Psoas muscle (tissue), 8 donors: ENCODE results near the gene PLS1. TPM values are rescaled to one million over a fixed set of nuclear protein-coding genes. Genes with fewer than 3 reads are reported as not detected.

Experiments
- ATAC-seq, 4 donors: fragments of 200-7000 bp; cut with Tn5 transposase; one replicate each; pipeline ENCODE4 v1.9.1; 2020; ENCODE audit warnings: moderate library complexity in 3 of 4, mild to moderate bottlenecking in 2 of 4
- DNase-seq, 2 donors: peaks; one replicate each; pipeline ENCODE4 v3.0.0-alpha.2; 2020
- H3K27ac ChIP-seq: fragments of 200-600 bp; one replicate; pipeline ENCODE4 v1.8.0; 2022
- H3K27me3 ChIP-seq, 3 donors: fragments of 200-600 bp in 1 of 3; one replicate each; pipeline versions ENCODE4 v1.6.1 to v1.8.0; 2013 to 2022; ENCODE audit warnings: low read length in 2 of 3, mild to moderate bottlenecking in 2 of 3, moderate library complexity in 1 of 3; ENCODE audit not compliant: insufficient read depth in 3 of 3
- H3K36me3 ChIP-seq, 2 donors: fragments of 200-600 bp in 1 of 2; one replicate each; pipeline versions ENCODE4 v1.6.1 to v1.8.0; 2013 to 2022; ENCODE audit warnings: low read depth in 1 of 2, mild to moderate bottlenecking in 1 of 2, moderate library complexity in 1 of 2; ENCODE audit not compliant: insufficient read depth in 1 of 2
- H3K4me1 ChIP-seq: fragments of 200-600 bp; one replicate; pipeline ENCODE4 v1.8.0; 2022
- H3K4me3 ChIP-seq: fragments of 200-600 bp; one replicate; pipeline ENCODE4 v1.8.0; 2022; ENCODE audit warnings: mild to moderate bottlenecking
- H3K9me3 ChIP-seq: fragments of 200-600 bp; one replicate; pipeline ENCODE4 v1.8.0; 2022
- WGBS, 3 donors: extraction: QIAGEN DNeasy Blood & Tissue Kit; methylation state at CpG; one replicate each; pipeline versions ENCODE4 v1.1.6 to v1.1.7; 2013; 5-methylcytosine and 5-hydroxymethylcytosine counted together
- intact Hi-C, 2 donors: fragments of 100-400 bp; cut with DNase I; formaldehyde crosslinking; loops; one replicate each; pipeline versions ENCODE4 v1.11.0 to v1.14.2; 2022
- polyA plus RNA-seq, 3 donors: library from polyadenylated mRNA; stranded (reverse); fragments of 200-250 nt; gene quantifications; one replicate each; pipeline ENCODE4 v1.2.3, GENCODE V29; 2013
- total RNA-seq, 4 donors: library from RNA; stranded (reverse); fragmentation: NEBNext Ultra II Directional in 2 of 4; extraction: Animal tissue kit (Norgen Biotek cat#: 25700) in 2 of 4; gene quantifications; one replicate each; pipeline versions ENCODE4 v1.2.1 to v1.2.4, GENCODE V29; 2021 to 2023
- TF ChIP-seq, protein P1 (sequence below): fragments of 200-600 bp; IDR thresholded peaks from one replicate; pipeline ENCODE4 v1.8.0; 2022; ENCODE audit warnings: antibody characterized with exemption
- donor health status: healthy with polysubstance abuse.
- donor health status: DM: no; HTN: no; CAD: no; lungs with moderate emphysema.
- donor health status: Bipolar disorder and iron deficiency.
- donor health status: healthy.
- donor health status: DM: yes; HTN: yes; CAD: no.
- donor health status: DM: no; HTN: no; CAD: no.
- donor health status: DM: no; HTN: no; CAD: no.
- donor health status: DM: yes; HTN: yes; CAD: no.

The PLS1 gene
- total and polyA plus RNA-seq, 7 donors: 0.24 to 2.2 (median 0.58) TPM

DNA sequence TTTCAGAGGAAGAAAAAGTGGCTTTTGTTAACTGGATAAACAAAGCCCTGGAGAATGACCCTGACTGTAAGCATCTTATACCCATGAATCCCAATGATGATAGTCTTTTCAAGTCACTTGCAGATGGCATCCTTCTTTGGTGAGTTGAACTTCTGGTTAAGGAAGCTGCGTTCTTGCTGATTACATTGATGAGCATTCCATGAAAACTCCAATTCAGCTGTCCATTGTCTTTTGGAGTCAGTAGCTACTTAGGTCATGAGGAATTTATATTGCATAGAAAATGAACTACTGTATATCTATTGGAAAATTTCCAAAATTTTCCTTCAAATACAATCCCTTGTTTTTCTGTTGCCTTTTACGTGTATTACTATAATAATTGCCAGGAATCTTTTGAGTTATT is 80.0 kb downstream of the PLS1 start:
- TF ChIP-seq, protein P1, sequence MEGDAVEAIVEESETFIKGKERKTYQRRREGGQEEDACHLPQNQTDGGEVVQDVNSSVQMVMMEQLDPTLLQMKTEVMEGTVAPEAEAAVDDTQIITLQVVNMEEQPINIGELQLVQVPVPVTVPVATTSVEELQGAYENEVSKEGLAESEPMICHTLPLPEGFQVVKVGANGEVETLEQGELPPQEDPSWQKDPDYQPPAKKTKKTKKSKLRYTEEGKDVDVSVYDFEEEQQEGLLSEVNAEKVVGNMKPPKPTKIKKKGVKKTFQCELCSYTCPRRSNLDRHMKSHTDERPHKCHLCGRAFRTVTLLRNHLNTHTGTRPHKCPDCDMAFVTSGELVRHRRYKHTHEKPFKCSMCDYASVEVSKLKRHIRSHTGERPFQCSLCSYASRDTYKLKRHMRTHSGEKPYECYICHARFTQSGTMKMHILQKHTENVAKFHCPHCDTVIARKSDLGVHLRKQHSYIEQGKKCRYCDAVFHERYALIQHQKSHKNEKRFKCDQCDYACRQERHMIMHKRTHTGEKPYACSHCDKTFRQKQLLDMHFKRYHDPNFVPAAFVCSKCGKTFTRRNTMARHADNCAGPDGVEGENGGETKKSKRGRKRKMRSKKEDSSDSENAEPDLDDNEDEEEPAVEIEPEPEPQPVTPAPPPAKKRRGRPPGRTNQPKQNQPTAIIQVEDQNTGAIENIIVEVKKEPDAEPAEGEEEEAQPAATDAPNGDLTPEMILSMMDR: no peak
- DNase-seq (no peak), ATAC-seq (no peak)
- Histone ChIP-seq H3K4me3 (no peak overlapping the region), H3K27ac (no peak overlapping the region), H3K27me3 (no peaks in the 10 kb centered on the region), H3K36me3 (no peaks in the 10 kb centered on the region), H3K9me3 (no peaks in the 10 kb centered on the region), H3K4me1 (no peaks in the 10 kb centered on the region)
- intact Hi-C loops: no loop called here
- WGBS, 3 donors: 54 to 63% (median 61%) methylated on average over 2 of the region's 2 CpGs

DNA sequence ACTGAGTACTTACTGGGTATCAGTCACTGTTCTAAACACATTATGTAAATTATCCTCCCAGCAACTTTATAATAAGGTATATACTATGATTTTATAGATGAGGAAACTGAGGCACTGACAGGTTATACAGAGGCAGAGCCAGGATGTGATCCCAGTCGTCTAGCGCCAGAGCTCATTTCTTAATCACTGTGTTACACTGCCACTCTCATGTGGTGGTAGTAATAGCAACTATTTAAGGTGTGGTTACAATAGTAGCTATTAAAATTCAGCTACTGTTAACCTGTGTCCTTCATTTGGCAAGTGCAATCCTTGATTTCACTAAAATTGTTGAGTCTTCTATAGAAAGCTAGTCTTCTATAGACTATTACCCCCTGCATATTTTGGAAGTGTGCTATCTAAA is 84.5 kb downstream of the PLS1 start:
- H3K27ac ChIP-seq: no peak overlapping the region
- intact Hi-C loops: no loop called here
- H3K9me3 ChIP-seq: no peaks in the 10 kb centered on the region
- TF ChIP-seq, protein P1: no peak
- no peak overlapping the region for H3K4me3 ChIP-seq
- ATAC-seq: no peak
- 76 to 83% (median 80%) methylated on average over 2 of the region's 2 CpGs for WGBS, 3 donors
- H3K27me3 ChIP-seq: no peaks in the 10 kb centered on the region
- no peaks in the 10 kb centered on the region for H3K36me3 ChIP-seq
- no peak for DNase-seq
- H3K4me1 ChIP-seq: no peaks in the 10 kb centered on the region

DNA sequence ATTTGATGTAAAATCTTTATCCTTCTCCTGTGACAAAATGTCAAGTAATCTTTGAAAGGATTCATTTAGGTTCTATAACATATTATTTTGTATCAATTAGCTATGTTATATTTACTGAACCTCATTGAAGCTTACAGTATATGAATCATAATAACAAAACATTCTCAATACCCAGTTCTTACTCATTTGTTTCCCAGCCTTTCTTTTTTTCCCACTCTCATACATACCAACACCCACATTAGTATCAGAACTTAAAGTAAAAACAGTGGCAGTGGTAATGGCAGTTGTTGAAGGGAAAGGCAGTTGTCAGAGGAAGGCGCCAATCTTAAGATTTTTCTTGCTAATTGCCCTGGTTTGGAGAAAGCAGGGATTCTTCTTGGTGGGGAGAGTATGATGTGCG is 94.4 kb downstream of the PLS1 start:
- intact Hi-C loops: no loop called here
- H3K36me3 ChIP-seq: no peaks in the 10 kb centered on the region
- DNase-seq (no peak), ATAC-seq (no peak)
- TF ChIP-seq, protein P1: no peak
- WGBS, 3 donors: 85 to 86% (median 85%) methylated on average over 2 of the region's 2 CpGs
- no peaks in the 10 kb centered on the region for H3K9me3 ChIP-seq
- no peak overlapping the region for H3K4me3 ChIP-seq
- H3K4me1 ChIP-seq: no peaks in the 10 kb centered on the region
- no peak overlapping the region for H3K27ac ChIP-seq
- no peaks in the 10 kb centered on the region for H3K27me3 ChIP-seq

DNA sequence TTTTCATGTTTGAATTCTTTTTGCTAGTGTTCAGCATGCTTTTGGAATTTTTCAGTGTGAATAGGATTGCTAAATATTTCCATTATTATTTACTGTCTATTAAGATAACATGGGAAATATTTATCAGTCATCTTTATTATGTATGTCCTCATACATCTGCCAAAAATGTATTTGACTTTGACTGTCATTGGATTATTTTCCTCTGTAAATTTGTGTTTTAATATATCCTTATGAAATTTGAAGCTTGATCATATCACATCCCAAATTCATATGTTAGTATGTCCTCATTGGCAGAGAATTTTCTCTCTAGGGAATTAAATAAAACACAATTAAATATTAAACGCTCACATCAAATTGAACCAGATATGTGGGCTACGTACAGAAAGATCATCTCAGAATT is 95.3 kb downstream of the PLS1 start:
- ATAC-seq (no peak), DNase-seq (no peak)
- WGBS, 3 donors: 83 to 88% (median 84%) methylated on average over 2 of the region's 2 CpGs

More for the DNA sequence above, 95.3 kb downstream of the PLS1 start:
- TF ChIP-seq, protein P1: no peak
- Histone ChIP-seq H3K4me1 (no peaks in the 10 kb centered on the region), H3K9me3 (no peaks in the 10 kb centered on the region), H3K27ac (no peak overlapping the region), H3K4me3 (no peak overlapping the region), H3K27me3 (no peaks in the 10 kb centered on the region), H3K36me3 (no peaks in the 10 kb centered on the region)
- intact Hi-C loops: no loop called here
